NT2/D1 (cell line): Measurements from ENCODE around the gene AICDA.

ENCODE experiments used
- DNase-seq: peaks from one replicate; pipeline ENCODE4 v3.0.0-alpha.2; 2011; ENCODE audit warnings: low read depth, low spot score
- H3K27me3 ChIP-seq: 2 replicates; pipeline ENCODE4 v1.6.0; 2011; ENCODE audit warnings: mild to moderate bottlenecking; ENCODE audit not compliant: insufficient read length, insufficient read depth
- H3K36me3 ChIP-seq: 2 replicates; pipeline ENCODE4 v1.6.1; 2011; ENCODE audit warnings: mild to moderate bottlenecking, low read length, mixed read lengths; ENCODE audit not compliant: insufficient read depth, insufficient read length
- H3K4me1 ChIP-seq: 2 replicates; pipeline ENCODE4 v1.5.1; 2011; ENCODE audit not compliant: insufficient read depth, insufficient read length
- H3K4me3 ChIP-seq: 2 replicates; pipeline ENCODE4 v1.5.1; 2011; ENCODE audit warnings: low read depth; ENCODE audit not compliant: insufficient read length
- H3K9ac ChIP-seq: 2 replicates; pipeline ENCODE4 v1.6.0; 2011; ENCODE audit warnings: low read depth; ENCODE audit not compliant: insufficient read length
- H3K9me3 ChIP-seq: 2 replicates; pipeline ENCODE4 v1.5.1; 2011; ENCODE audit warnings: mild to moderate bottlenecking, low read length; ENCODE audit not compliant: insufficient read depth
- SUZ12 ChIP-seq: IDR thresholded peaks from 2 replicates; pipeline ENCODE4 v1.6.1; 2011; ENCODE audit not compliant: insufficient read length, insufficient read depth; ENCODE audit errors: extremely low read depth
- YY1 ChIP-seq: IDR thresholded peaks from 2 replicates; pipeline ENCODE4 v1.6.1; 2011; ENCODE audit not compliant: insufficient read length, insufficient read depth
- ZNF274 ChIP-seq: IDR thresholded peaks from 2 replicates; pipeline ENCODE4 v1.6.1; 2011; ENCODE audit warnings: mild to moderate bottlenecking, low read depth, low read length

AICDA gene

GRCh38 chr12:8554451-8555195, 58.0 kb downstream of the AICDA start:
- TF ChIP-seq SUZ12, result no peak
- TF ChIP-seq ZNF274, result no peak
- TF ChIP-seq YY1, result no peak
- DNase-seq, result peak; percentile 92

DNA sequence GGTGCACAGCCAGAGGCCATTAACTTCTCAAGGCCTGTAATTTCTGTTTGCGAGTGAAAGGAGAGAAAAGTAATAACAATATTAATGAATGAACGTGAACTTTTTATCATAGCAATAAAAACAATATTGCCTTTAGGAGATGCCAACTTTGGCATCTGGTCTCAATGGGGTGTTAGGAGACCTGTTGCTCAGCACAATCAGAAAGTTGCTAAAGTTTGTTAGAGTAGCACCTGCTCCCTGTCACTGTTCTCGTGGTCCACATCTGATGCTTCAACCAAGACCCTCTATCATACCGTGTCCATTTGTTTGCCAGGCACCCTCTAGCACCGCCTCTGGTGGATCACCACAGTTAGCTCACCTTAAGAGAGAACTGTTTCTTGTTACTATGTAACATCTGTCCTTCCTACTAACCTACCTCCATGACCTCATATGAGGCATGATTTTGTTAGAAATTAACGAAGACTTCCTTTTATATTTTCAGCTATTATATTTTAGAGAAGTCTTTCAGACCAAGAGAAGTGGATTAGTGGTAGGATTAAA, 59.5 kb downstream of the AICDA start:
- TF ChIP-seq ZNF274 (no peak), SUZ12 (no peak)
- DNase-seq, result no peak
- Histone ChIP-seq H3K27me3 (no peaks in the 10 kb centered on the region), H3K4me1 (peaks cover 3% of the 10 kb centered on the region), H3K4me3 (no peak overlapping the region), H3K36me3 (no peaks in the 10 kb centered on the region), H3K9ac (no peak overlapping the region), H3K9me3 (no peaks in the 10 kb centered on the region)

More at GRCh38 chr12:8554451-8555195, 58.0 kb downstream of the AICDA start:
- H3K36me3 ChIP-seq, result no peaks in the 10 kb centered on the region
- H3K4me3 ChIP-seq, result no peak overlapping the region
- H3K9me3 ChIP-seq, result no peaks in the 10 kb centered on the region
- H3K4me1 ChIP-seq, result peaks cover 3% of the 10 kb centered on the region
- H3K27me3 ChIP-seq, result no peaks in the 10 kb centered on the region
- H3K9ac ChIP-seq, result no peak overlapping the region
